ENCODE results near the gene LRG1. TPM values are rescaled to one million over a fixed set of nuclear protein-coding genes. Genes with fewer than 3 reads are reported as not detected.

LRG1 gene
- total and polyA plus RNA-seq, 2 of the 13 experiments (the other 11 are each of a cell fraction or from before 2014, with no cell fraction given) = 12.0 to 39.3 TPM

DNA sequence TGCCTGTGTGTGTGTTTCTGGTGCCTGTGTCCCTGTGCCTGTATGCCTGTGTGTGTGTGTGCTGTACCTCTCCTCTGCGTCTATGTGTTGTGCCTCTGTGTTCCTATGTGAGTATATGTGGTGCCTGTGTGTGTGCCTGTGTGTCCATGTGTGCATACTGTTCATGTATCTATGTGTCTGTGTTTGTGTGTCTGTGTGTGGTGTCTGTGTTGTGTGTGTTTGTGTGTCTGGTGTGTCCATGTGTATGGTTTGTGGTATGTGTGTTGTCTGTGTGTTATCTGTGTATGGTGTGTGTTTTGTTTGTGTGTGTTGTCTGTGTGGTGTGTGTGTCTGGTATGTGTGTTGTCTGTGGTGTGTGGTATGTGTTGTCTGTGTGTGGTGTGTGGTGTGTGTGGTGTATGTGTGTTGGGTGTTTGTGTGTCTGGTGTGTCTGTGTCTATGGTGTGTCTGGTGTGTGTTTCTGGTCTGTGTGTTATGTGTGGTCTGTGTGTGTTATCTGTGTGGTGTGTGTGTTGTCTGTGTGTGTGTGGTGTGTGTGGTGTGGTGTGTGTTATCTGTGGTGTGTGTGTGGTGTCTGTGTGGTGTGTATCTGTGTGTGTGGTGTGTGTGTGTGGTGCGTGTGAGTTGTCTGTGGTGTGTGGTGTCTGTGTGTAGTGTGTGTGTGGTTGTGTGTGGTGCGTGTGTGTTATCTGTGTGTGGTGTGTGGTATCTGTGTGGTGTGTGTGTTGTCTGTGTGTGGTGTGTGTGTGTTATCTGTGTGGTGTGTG, 47.3 kb downstream of the LRG1 start (continued):
- TF ChIP-seq, protein P1, sequence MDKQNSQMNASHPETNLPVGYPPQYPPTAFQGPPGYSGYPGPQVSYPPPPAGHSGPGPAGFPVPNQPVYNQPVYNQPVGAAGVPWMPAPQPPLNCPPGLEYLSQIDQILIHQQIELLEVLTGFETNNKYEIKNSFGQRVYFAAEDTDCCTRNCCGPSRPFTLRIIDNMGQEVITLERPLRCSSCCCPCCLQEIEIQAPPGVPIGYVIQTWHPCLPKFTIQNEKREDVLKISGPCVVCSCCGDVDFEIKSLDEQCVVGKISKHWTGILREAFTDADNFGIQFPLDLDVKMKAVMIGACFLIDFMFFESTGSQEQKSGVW (CRISPR knock-in tag; IDR thresholded peaks at IDR 0.05; ENCODE audit: borderline replicate concordance) = no peak
- TF ChIP-seq HNRNPL (IDR thresholded peaks at IDR 0.05; ENCODE audit: low read depth, low read length) = 0 out of 2 replicates have a peak, but pooled peaks have one; percentile 36
- TF ChIP-seq ZNF207 (IDR thresholded peaks at IDR 0.05; ENCODE audit: borderline replicate concordance) = peak; percentile 62; the same call in 1 of the 2 replicates
- TF ChIP-seq POLR2A (IDR thresholded peaks at IDR 0.05; ENCODE audit: insufficient read depth in 1 of 2, low read depth in 2 of 2, low read length in 2 of 2) = 0 out of 4 replicates have a peak, but pooled peaks of 1 of the 2 experiments have one; percentile 5
- TF ChIP-seq, protein P2, sequence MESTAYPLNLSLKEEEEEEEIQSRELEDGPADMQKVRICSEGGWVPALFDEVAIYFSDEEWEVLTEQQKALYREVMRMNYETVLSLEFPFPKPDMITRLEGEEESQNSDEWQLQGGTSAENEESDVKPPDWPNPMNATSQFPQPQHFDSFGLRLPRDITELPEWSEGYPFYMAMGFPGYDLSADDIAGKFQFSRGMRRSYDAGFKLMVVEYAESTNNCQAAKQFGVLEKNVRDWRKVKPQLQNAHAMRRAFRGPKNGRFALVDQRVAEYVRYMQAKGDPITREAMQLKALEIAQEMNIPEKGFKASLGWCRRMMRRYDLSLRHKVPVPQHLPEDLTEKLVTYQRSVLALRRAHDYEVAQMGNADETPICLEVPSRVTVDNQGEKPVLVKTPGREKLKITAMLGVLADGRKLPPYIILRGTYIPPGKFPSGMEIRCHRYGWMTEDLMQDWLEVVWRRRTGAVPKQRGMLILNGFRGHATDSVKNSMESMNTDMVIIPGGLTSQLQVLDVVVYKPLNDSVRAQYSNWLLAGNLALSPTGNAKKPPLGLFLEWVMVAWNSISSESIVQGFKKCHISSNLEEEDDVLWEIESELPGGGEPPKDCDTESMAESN (CRISPR knock-in tag; conservative IDR thresholded peaks at IDR 0.05) = no peak
- TF ChIP-seq ZNF782 (CRISPR knock-in tag; IDR thresholded peaks at IDR 0.05; ENCODE audit: borderline replicate concordance) = no peak
- peak; percentile 60; the same call in 1 of the 2 replicates for TF ChIP-seq TARDBP (CRISPR knock-in tag; IDR thresholded peaks at IDR 0.05)

DNA sequence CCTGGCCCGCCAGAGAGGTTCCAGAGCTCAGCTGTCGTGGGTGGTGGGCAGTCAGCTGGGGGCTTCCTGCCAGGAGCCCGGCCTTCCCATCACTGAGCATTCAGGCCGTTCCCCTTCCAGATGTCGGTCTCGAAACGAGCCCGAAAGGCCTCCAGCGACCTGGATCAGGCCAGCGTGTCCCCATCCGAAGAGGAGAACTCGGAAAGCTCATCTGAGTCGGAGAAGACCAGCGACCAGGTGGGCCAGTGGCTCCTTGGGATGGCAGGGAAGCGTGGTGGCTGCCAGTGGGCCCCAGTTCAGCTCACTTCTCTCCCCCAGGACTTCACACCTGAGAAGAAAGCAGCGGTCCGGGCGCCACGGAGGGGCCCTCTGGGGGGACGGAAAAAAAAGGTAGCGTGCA, 48.4 kb downstream of the LRG1 start:
- Histone ChIP-seq H3K9ac (ENCODE audit: insufficient read depth, low read depth, low read length) (no peak overlapping the region), H3K4me1 (ENCODE audit: insufficient read depth, low read length) (no peaks in the 10 kb centered on the region), H3K36me3 (replicated peaks in 1 of 2; ENCODE audit: control insufficient read depth in 1 of 2, insufficient read depth in 2 of 2, low read length in 2 of 2) (peaks cover 27 to 54% of the 10 kb centered on the region in 2 experiments), H2AFZ (ENCODE audit: low read length) (no peak overlapping the region), H3K9me3 (ENCODE audit: low read length) (no peaks in the 10 kb centered on the region), H3K4me3 (replicated peaks in 1 of 3; ENCODE audit: insufficient read depth in 1 of 3, low read depth in 2 of 3, low read length in 3 of 3) (no peak overlapping the region), H3K79me2 (ENCODE audit: insufficient read depth, low read length) (no peaks in the 10 kb centered on the region), H3K27ac (ENCODE audit: extremely low read length, insufficient read depth, low read length) (no peak overlapping the region), H3K4me2 (ENCODE audit: low read depth, low read length) (no peak overlapping the region), H4K20me1 (ENCODE audit: insufficient read depth, low read length) (no peaks in the 10 kb centered on the region), H3K27me3 (ENCODE audit: control insufficient read depth in 1 of 2, insufficient read depth in 2 of 2, low read length in 2 of 2) (no peaks in the 10 kb centered on the region; a peak in 1 of 5 replicates)
- 96% methylated on average over 18 of the region's 21 CpGs for WGBS (ENCODE audit: low lambda C conversion rate)
- POLR2A ChIA-PET = no interaction called here
- in situ Hi-C loops (cut with HindIII; ENCODE audit: extremely low pct_ligation_motif_present, low pct_unique_long_range_greater_than_20kb) = no loop called here
- ATAC-seq = no peak
- intact Hi-C loops (cut with micrococcal nuclease; ENCODE audit: unreplicated experiment) = no loop called here
- BruUV-seq (replicated peaks) = no TSS peak
- CTCF ChIA-PET (ENCODE audit: low intra/inter-chr PET ratio, low total read pairs) = no interaction called here
- no peak for FAIRE-seq
- DNase-seq (ENCODE audit: low spot score) = no peak
- TF ChIP-seq SMAD3 (CRISPR knock-in tag; IDR thresholded peaks at IDR 0.05) = no peak
- TF ChIP-seq, protein P3, sequence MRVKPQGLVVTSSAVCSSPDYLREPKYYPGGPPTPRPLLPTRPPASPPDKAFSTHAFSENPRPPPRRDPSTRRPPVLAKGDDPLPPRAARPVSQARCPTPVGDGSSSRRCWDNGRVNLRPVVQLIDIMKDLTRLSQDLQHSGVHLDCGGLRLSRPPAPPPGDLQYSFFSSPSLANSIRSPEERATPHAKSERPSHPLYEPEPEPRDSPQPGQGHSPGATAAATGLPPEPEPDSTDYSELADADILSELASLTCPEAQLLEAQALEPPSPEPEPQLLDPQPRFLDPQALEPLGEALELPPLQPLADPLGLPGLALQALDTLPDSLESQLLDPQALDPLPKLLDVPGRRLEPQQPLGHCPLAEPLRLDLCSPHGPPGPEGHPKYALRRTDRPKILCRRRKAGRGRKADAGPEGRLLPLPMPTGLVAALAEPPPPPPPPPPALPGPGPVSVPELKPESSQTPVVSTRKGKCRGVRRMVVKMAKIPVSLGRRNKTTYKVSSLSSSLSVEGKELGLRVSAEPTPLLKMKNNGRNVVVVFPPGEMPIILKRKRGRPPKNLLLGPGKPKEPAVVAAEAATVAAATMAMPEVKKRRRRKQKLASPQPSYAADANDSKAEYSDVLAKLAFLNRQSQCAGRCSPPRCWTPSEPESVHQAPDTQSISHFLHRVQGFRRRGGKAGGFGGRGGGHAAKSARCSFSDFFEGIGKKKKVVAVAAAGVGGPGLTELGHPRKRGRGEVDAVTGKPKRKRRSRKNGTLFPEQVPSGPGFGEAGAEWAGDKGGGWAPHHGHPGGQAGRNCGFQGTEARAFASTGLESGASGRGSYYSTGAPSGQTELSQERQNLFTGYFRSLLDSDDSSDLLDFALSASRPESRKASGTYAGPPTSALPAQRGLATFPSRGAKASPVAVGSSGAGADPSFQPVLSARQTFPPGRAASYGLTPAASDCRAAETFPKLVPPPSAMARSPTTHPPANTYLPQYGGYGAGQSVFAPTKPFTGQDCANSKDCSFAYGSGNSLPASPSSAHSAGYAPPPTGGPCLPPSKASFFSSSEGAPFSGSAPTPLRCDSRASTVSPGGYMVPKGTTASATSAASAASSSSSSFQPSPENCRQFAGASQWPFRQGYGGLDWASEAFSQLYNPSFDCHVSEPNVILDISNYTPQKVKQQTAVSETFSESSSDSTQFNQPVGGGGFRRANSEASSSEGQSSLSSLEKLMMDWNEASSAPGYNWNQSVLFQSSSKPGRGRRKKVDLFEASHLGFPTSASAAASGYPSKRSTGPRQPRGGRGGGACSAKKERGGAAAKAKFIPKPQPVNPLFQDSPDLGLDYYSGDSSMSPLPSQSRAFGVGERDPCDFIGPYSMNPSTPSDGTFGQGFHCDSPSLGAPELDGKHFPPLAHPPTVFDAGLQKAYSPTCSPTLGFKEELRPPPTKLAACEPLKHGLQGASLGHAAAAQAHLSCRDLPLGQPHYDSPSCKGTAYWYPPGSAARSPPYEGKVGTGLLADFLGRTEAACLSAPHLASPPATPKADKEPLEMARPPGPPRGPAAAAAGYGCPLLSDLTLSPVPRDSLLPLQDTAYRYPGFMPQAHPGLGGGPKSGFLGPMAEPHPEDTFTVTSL (CRISPR knock-in tag; IDR thresholded peaks at IDR 0.05; ENCODE audit: borderline replicate concordance) = no peak
- TF ChIP-seq TP53 (CRISPR knock-in tag; conservative IDR thresholded peaks at IDR 0.05) = no peak
- no peak for TF ChIP-seq CBX5 (CRISPR knock-in tag; IDR thresholded peaks at IDR 0.05; ENCODE audit: borderline replicate concordance)
- no peak for TF ChIP-seq ZNF260 (CRISPR knock-in tag; IDR thresholded peaks at IDR 0.05; ENCODE audit: borderline replicate concordance, low read depth)
- no peak for TF ChIP-seq HOXA7 (CRISPR knock-in tag; IDR thresholded peaks at IDR 0.05)
- no peak for TF ChIP-seq ZNF850 (CRISPR knock-in tag; conservative IDR thresholded peaks at IDR 0.05)
